Liver (tissue), 3 donors: ENCODE data around the gene QKI.

Experiments used
- ATF3 ChIP-seq: IDR thresholded peaks from 2 replicates; pipeline ENCODE4 v1.6.1; 2016; ENCODE audit warnings: antibody characterized with exemption
- GABPA ChIP-seq, 2 donors: IDR thresholded peaks in 1 of 2; conservative IDR thresholded peaks in 1 of 2; 2 replicates each; pipeline ENCODE4 v1.6.1; 2016; ENCODE audit warnings: antibody characterized with exemption in 2 of 2, mild to moderate bottlenecking in 1 of 2, moderate library complexity in 1 of 2
- JUND ChIP-seq, 2 donors: IDR thresholded peaks; 2 replicates each; pipeline ENCODE4 v1.6.1; 2016; ENCODE audit warnings: antibody characterized with exemption in 2 of 2
- SP1 ChIP-seq: IDR thresholded peaks from 2 replicates; pipeline ENCODE4 v1.6.1; 2018; ENCODE audit warnings: antibody characterized with exemption, mild to moderate bottlenecking
- TAF1 ChIP-seq: conservative IDR thresholded peaks from 2 replicates; pipeline ENCODE4 v1.6.1; 2016; ENCODE audit warnings: antibody characterized with exemption, mild to moderate bottlenecking
- TF ChIP-seq, protein P1 (sequence below): fragments of 150-350 bp; IDR thresholded peaks from 2 replicates; pipeline ENCODE4 v1.5.1; 2017; ENCODE audit warnings: improper control_type of control experiment, low read depth, low read length; ENCODE audit not compliant: missing input control
- donor health status: healthy.
- donor health status: healthy.

- no peak for TF ChIP-seq TAF1
- TF ChIP-seq, protein P1, sequence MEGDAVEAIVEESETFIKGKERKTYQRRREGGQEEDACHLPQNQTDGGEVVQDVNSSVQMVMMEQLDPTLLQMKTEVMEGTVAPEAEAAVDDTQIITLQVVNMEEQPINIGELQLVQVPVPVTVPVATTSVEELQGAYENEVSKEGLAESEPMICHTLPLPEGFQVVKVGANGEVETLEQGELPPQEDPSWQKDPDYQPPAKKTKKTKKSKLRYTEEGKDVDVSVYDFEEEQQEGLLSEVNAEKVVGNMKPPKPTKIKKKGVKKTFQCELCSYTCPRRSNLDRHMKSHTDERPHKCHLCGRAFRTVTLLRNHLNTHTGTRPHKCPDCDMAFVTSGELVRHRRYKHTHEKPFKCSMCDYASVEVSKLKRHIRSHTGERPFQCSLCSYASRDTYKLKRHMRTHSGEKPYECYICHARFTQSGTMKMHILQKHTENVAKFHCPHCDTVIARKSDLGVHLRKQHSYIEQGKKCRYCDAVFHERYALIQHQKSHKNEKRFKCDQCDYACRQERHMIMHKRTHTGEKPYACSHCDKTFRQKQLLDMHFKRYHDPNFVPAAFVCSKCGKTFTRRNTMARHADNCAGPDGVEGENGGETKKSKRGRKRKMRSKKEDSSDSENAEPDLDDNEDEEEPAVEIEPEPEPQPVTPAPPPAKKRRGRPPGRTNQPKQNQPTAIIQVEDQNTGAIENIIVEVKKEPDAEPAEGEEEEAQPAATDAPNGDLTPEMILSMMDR: no peak
- TF ChIP-seq ATF3: no peak
- no peak for TF ChIP-seq GABPA (IDR thresholded peaks at IDR 0.05 in 1 of 2, conservative IDR thresholded peaks at IDR 0.05 in 1 of 2)
- no peak for TF ChIP-seq SP1
- no peak for TF ChIP-seq JUND (IDR thresholded peaks at IDR 0.05)
Observed at GRCh38 chr6:163485388-163485851, 70.9 kb downstream of the QKI start.
